ENCODE results near the gene GALNT10.

Gene GALNT10

GRCh38 chr5:154298065-154298464 is 107.5 kb downstream of the GALNT10 start:
- Histone ChIP-seq H3K4me2 (ENCODE audit: low read length) (no peak overlapping the region), H3F3A (ENCODE audit: control insufficient read depth, insufficient read depth) (no peaks in the 10 kb centered on the region), H3K4me1 (ENCODE audit: control insufficient read depth, low read length) (no peaks in the 10 kb centered on the region), H3K36me3 (ENCODE audit: control insufficient read depth, low read length) (no peaks in the 10 kb centered on the region), H3K27me3 (ENCODE audit: control insufficient read depth, low read length) (no peaks in the 10 kb centered on the region), H3K27ac (ENCODE audit: low read depth, low read length) (no peak overlapping the region), H4K20me1 (ENCODE audit: control insufficient read depth, insufficient read depth, low read depth, low read length) (no peaks in the 10 kb centered on the region), H3K79me2 (ENCODE audit: control insufficient read depth, low read length) (no peaks in the 10 kb centered on the region), H3K9me3 (ENCODE audit: control insufficient read depth, insufficient read depth, low read length) (no peaks in the 10 kb centered on the region), H3K4me3 (ENCODE audit: low read length) (no peak overlapping the region), H3K9me2 (replicated peaks; ENCODE audit: control insufficient read depth, low read length) (no peaks in the 10 kb centered on the region)
- TF ChIP-seq CTCF (IDR thresholded peaks at IDR 0.05; ENCODE audit: low read depth, low read length, poor library complexity, severe bottlenecking) (no peak), EZH2phosphoT487 (IDR thresholded peaks at IDR 0.05; ENCODE audit: borderline replicate concordance, low read length) (no peak)

GRCh38 chr5:154300207-154300883 is 109.8 kb downstream of the GALNT10 start:
- Histone ChIP-seq H3K4me3 (ENCODE audit: low read length) (no peak overlapping the region), H3K27ac (ENCODE audit: low read depth, low read length) (no peak overlapping the region), H3K36me3 (ENCODE audit: control insufficient read depth, low read length) (no peaks in the 10 kb centered on the region), H3K4me2 (ENCODE audit: low read length) (no peak overlapping the region), H3K27me3 (ENCODE audit: control insufficient read depth, low read length) (no peaks in the 10 kb centered on the region), H3K79me2 (ENCODE audit: control insufficient read depth, low read length) (no peaks in the 10 kb centered on the region), H3K9me2 (replicated peaks; ENCODE audit: control insufficient read depth, low read length) (no peaks in the 10 kb centered on the region), H3F3A (ENCODE audit: control insufficient read depth, insufficient read depth) (no peaks in the 10 kb centered on the region), H4K20me1 (ENCODE audit: control insufficient read depth, insufficient read depth, low read depth, low read length) (no peaks in the 10 kb centered on the region), H3K4me1 (ENCODE audit: control insufficient read depth, low read length) (no peaks in the 10 kb centered on the region), H3K9me3 (ENCODE audit: control insufficient read depth, insufficient read depth, low read length) (no peaks in the 10 kb centered on the region)
- TF ChIP-seq EZH2phosphoT487 (IDR thresholded peaks at IDR 0.05; ENCODE audit: borderline replicate concordance, low read length), result no peak
- TF ChIP-seq CTCF (IDR thresholded peaks at IDR 0.05; ENCODE audit: low read depth, low read length, poor library complexity, severe bottlenecking), result no peak

DNA sequence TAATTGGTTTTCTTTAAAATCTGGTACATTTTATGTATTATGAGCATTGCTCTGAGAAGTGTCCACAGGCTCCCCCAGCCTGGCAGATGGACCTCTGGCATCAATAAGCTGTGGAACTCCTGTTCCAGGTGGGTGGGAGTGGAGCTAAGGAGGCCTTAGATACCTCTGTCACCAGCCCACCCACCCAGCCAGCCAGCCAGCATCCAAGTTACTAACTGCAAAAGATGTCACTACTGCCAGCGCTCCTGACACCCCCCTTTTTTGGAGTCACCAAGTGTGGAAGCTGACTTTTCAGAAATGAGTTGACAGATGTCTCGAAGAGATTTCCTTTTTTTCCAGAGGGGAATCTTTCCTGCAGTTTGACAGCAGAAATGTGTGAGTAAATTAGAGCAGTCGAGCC is 111.2 kb downstream of the GALNT10 start:
- Histone ChIP-seq H3K79me2 (ENCODE audit: control insufficient read depth, low read length) (no peaks in the 10 kb centered on the region), H3K4me3 (ENCODE audit: low read length) (no peak overlapping the region), H3K27ac (ENCODE audit: low read depth, low read length) (no peak overlapping the region), H3K9me2 (replicated peaks; ENCODE audit: control insufficient read depth, low read length) (no peaks in the 10 kb centered on the region), H3K4me2 (ENCODE audit: low read length) (no peak overlapping the region), H3K9me3 (ENCODE audit: control insufficient read depth, insufficient read depth, low read length) (no peaks in the 10 kb centered on the region), H3K4me1 (ENCODE audit: control insufficient read depth, low read length) (no peaks in the 10 kb centered on the region), H3K27me3 (ENCODE audit: control insufficient read depth, low read length) (no peaks in the 10 kb centered on the region), H4K20me1 (ENCODE audit: control insufficient read depth, insufficient read depth, low read depth, low read length) (no peaks in the 10 kb centered on the region), H3K36me3 (ENCODE audit: control insufficient read depth, low read length) (no peaks in the 10 kb centered on the region), H3F3A (ENCODE audit: control insufficient read depth, insufficient read depth) (no peaks in the 10 kb centered on the region)
- TF ChIP-seq EZH2phosphoT487 (IDR thresholded peaks at IDR 0.05; ENCODE audit: borderline replicate concordance, low read length), result no peak
- TF ChIP-seq CTCF (IDR thresholded peaks at IDR 0.05; ENCODE audit: low read depth, low read length, poor library complexity, severe bottlenecking), result no peak
